K562 (cell line): ENCODE results near the gene TBC1D9. TPM values are rescaled to one million over a fixed set of nuclear protein-coding genes. Genes with fewer than 3 reads are reported as not detected.

Source experiments
- ATAC-seq: fragments of 200-7000 bp; cut with Tn5 transposase; 3 replicates; pipeline ENCODE4 v1.9.1; 2020; ENCODE audit warnings: moderate library complexity
- BruUV-seq: library from RNA; stranded (reverse); fragments of 400-500 nt; replicated peaks from 2 replicates; lab custom pipeline; 2021; lab: Mats Ljungman, UMichigan
- CTCF ChIA-PET: fragments of 300-600 bp; formaldehyde crosslinking; extraction: SDS; loops from one replicate; lab custom pipeline; 2021; ENCODE audit warnings: low intra/inter-chr PET ratio; lab: Yijun Ruan, JAX
- POLR2A ChIA-PET: fragments of 300-600, 350-650 bp; sonication (Branson Sonifier 250); formaldehyde crosslinking; extraction: SDS; loops from one replicate; lab custom pipeline; 2021; ENCODE audit warnings: antibody characterized with exemption, inconsistent platforms; lab: Yijun Ruan, JAX
- DNase-seq, 4 experiments: peaks; one replicate each; pipeline versions ENCODE4 v3.0.0 to v3.0.0-alpha.2; 2011 to 2018; ENCODE audit warnings: low spot score in 3 of 4, mixed read lengths in 3 of 4; ENCODE audit errors: extremely low read depth in 1 of 4
- FAIRE-seq: peaks from 2 replicates; lab custom pipeline; 2011; peaks lifted over from hg19 to GRCh38; lab: Jason Lieb, UNC
- H2AFZ ChIP-seq: 2 replicates; pipeline ENCODE4 v1.6.0; 2011; ENCODE audit warnings: low read depth, low read length, control low read depth, inconsistent platforms
- H3K27ac ChIP-seq: fragments of 200-600 bp; 3 replicates; pipeline ENCODE4 v1.8.0; 2011; ENCODE audit warnings: low read depth, mild to moderate bottlenecking, control low read depth, inconsistent platforms, low read length, moderate library complexity, mixed read lengths; ENCODE audit errors: extremely low read depth
- H3K27me3 ChIP-seq, 2 experiments: fragments of 300-600 bp in 1 of 2; 2 replicates in 1 of 2; 3 replicates in 1 of 2; pipeline versions ENCODE4 v1.6.0 to v1.8.0; 2011; ENCODE audit warnings: inconsistent platforms in 2 of 2, low read length in 2 of 2, mild to moderate bottlenecking in 1 of 2, mixed read lengths in 1 of 2, moderate library complexity in 1 of 2; ENCODE audit not compliant: control insufficient read depth in 2 of 2, insufficient read depth in 2 of 2
- H3K36me3 ChIP-seq: fragments of 300-600 bp; 3 replicates; pipeline ENCODE4 v1.8.0; 2011; ENCODE audit warnings: mild to moderate bottlenecking, low read length, inconsistent platforms; ENCODE audit not compliant: control insufficient read depth, insufficient read depth
- H3K4me1 ChIP-seq, 2 experiments: fragments of 200-600 bp in 1 of 2; replicated peaks in 1 of 2; 2 replicates in 1 of 2; 3 replicates in 1 of 2; pipeline versions ENCODE4 v1.5.1 to v1.8.0; 2011; ENCODE audit warnings: inconsistent platforms in 2 of 2, low read length in 2 of 2, mild to moderate bottlenecking in 1 of 2, mixed read lengths in 1 of 2, moderate library complexity in 1 of 2; ENCODE audit not compliant: control insufficient read depth in 2 of 2, insufficient read depth in 2 of 2
- H3K4me2 ChIP-seq: 2 replicates; pipeline ENCODE4 v1.6.1; 2011; ENCODE audit warnings: low read length, control low read depth, inconsistent platforms, mixed read lengths; ENCODE audit not compliant: insufficient read depth
- H3K4me3 ChIP-seq: fragments of 200-600 bp; sonication (generic), shearing (Covaris generic); 2 replicates; pipeline ENCODE4 v1.5.1; 2016; ENCODE audit warnings: control low read depth, inconsistent platforms
- H3K79me2 ChIP-seq: fragments of 200-600 bp; 3 replicates; pipeline ENCODE4 v1.8.0; 2011; ENCODE audit warnings: low read length, inconsistent platforms; ENCODE audit not compliant: control insufficient read depth, insufficient read depth
- H3K9ac ChIP-seq, 2 experiments: 2 replicates each; pipeline versions ENCODE4 v1.6.0 to v1.6.1; 2011; ENCODE audit warnings: low read depth in 2 of 2, low read length in 2 of 2, control low read depth in 1 of 2, inconsistent platforms in 1 of 2, mild to moderate bottlenecking in 1 of 2, mixed read lengths in 1 of 2; ENCODE audit not compliant: insufficient read depth in 1 of 2
- H3K9me1 ChIP-seq: one replicate; pipeline ENCODE4 v1.6.0; 2011; ENCODE audit warnings: inconsistent platforms, mild to moderate bottlenecking, low read length, moderate library complexity; ENCODE audit not compliant: control insufficient read depth, insufficient read depth
- H3K9me3 ChIP-seq: replicated peaks from 2 replicates; pipeline ENCODE4 v1.5.1; 2011; ENCODE audit warnings: low read depth, low read length, inconsistent platforms; ENCODE audit not compliant: control insufficient read depth, insufficient read depth
- H4K20me1 ChIP-seq: replicated peaks from 2 replicates; pipeline ENCODE4 v1.6.1; 2011; ENCODE audit warnings: low read length, inconsistent platforms, mixed read lengths; ENCODE audit not compliant: control insufficient read depth, insufficient read depth
- E2F5 ChIP-seq: sonication (generic); formaldehyde crosslinking; IDR thresholded peaks from 2 replicates; pipeline ENCODE4 v1.8.0; 2022; ENCODE audit warnings: mild to moderate bottlenecking, missing genetic modification reagents
- FOXA1 ChIP-seq: fragments of 450-650 bp; IDR thresholded peaks from 2 replicates; pipeline ENCODE4 v1.6.1; 2016; ENCODE audit warnings: mild to moderate bottlenecking, borderline replicate concordance
- FOXP4 ChIP-seq: sonication (generic); formaldehyde crosslinking; IDR thresholded peaks from 2 replicates; pipeline ENCODE4 v1.8.0; 2022; ENCODE audit warnings: mild to moderate bottlenecking, missing genetic modification reagents, borderline replicate concordance
- GATA2 ChIP-seq: sonication (generic); formaldehyde crosslinking; IDR thresholded peaks from 2 replicates; pipeline ENCODE4 v1.4.0; 2020; ENCODE audit warnings: mild to moderate bottlenecking, missing genetic modification reagents
- IRF2 ChIP-seq: sonication (generic); formaldehyde crosslinking; IDR thresholded peaks from 2 replicates; pipeline ENCODE4 v1.8.1; 2022; ENCODE audit warnings: mild to moderate bottlenecking, missing genetic modification reagents
- KDM1A ChIP-seq, 2 experiments: fragments of 450-650 bp; IDR thresholded peaks; 2 replicates each; pipeline ENCODE4 v1.6.1; 2016; ENCODE audit warnings: mild to moderate bottlenecking in 2 of 2
- LARP7 ChIP-seq: fragments of 450-650 bp; IDR thresholded peaks from 2 replicates; pipeline ENCODE4 v1.6.1; 2016
- MEIS2 ChIP-seq: fragments of 450-650 bp; IDR thresholded peaks from 2 replicates; pipeline ENCODE4 v1.6.1; 2014; ENCODE audit warnings: mild to moderate bottlenecking; ENCODE audit not compliant: partially characterized antibody
- SNRNP70 ChIP-seq: fragments of 200-400 bp; formaldehyde crosslinking; optimal IDR thresholded peaks from 2 replicates; pipeline ENCODE3; 2017; ENCODE audit warnings: low read depth, low read length
- SP2 ChIP-seq: IDR thresholded peaks from 2 replicates; pipeline ENCODE4 v1.6.1; 2011; ENCODE audit warnings: mild to moderate bottlenecking, low read depth, low read length, moderate library complexity; ENCODE audit not compliant: poor library complexity, severe bottlenecking; ENCODE audit errors: extremely low read depth
- SRSF9 ChIP-seq: fragments of 200-400 bp; formaldehyde crosslinking; IDR thresholded peaks from 2 replicates; pipeline ENCODE4 v1.6.1; 2017; ENCODE audit warnings: low read depth, low read length, borderline replicate concordance
- TCFL5 ChIP-seq: fragments of 250-450 bp; sonication (Bioruptor Pico); conservative IDR thresholded peaks from 2 replicates; pipeline ENCODE4 v1.6.1; 2021; ENCODE audit warnings: mild to moderate bottlenecking, moderate library complexity, matching md5 sums
- XRCC3 ChIP-seq: fragments of 450-650 bp; IDR thresholded peaks from 2 replicates; pipeline ENCODE4 v1.6.1; 2017; ENCODE audit warnings: mild to moderate bottlenecking, moderate library complexity
- ZNF239 ChIP-seq: fragments of 250-450 bp; sonication (Bioruptor Pico); IDR thresholded peaks from 2 replicates; pipeline ENCODE4 v1.4.0; 2020; ENCODE audit warnings: mild to moderate bottlenecking
- ZNF263 ChIP-seq: sonication (generic); formaldehyde crosslinking; IDR thresholded peaks from 2 replicates; pipeline ENCODE4 v1.8.0; 2022; ENCODE audit warnings: mild to moderate bottlenecking, missing genetic modification reagents, borderline replicate concordance
- ZSCAN29 ChIP-seq: fragments of 450-650 bp; IDR thresholded peaks from 2 replicates; pipeline ENCODE4 v1.6.1; 2017
- WGBS: fragments of 100-300 bp; shearing (Covaris generic); methylation state at CpG from one replicate; pipeline ENCODE4 v1.1.6; 2016; ENCODE audit warnings: low coverage, mixed read lengths; ENCODE audit not compliant: insufficient coverage; ENCODE audit errors: missing lambda C conversion rate; 5-methylcytosine and 5-hydroxymethylcytosine counted together
- in situ Hi-C: fragments of 300-500 bp; cut with MboI; formaldehyde crosslinking; loops from 4 replicates; pipeline ENCODE4 v1.15.0; 2018; ENCODE audit warnings: inconsistent platforms, mixed read lengths
- intact Hi-C: fragments of 100-400 bp; cut with micrococcal nuclease; formaldehyde crosslinking; loops from 2 replicates; pipeline ENCODE4 v1.14.2; 2022
- polyA plus RNA-seq, 8 experiments: library from polyadenylated mRNA; depleted of rRNA in 4 of 8; stranded (reverse) in 5 of 8; unstranded in 3 of 8; fragments of >200 nt; fragmentation: Nextera tagmentation in 2 of 8; fragmentation: Illumina TruSeq in 1 of 8; extraction: Ambion mirVana in 2 of 8; extraction: Trizol in 1 of 8; gene quantifications; 2 replicates each; pipeline versions ENCODE4 v1.2.1 to v1.2.3, GENCODE V29; 2011 to 2014; ENCODE audit warnings: inconsistent platforms in 1 of 8, missing spikeins in 1 of 8
- total RNA-seq, 7 experiments: library from RNA; depleted of rRNA in 6 of 7; stranded (reverse); fragments of >200 nt in 6 of 7; fragmentation: Illumina TruSeq in 2 of 7; extraction: Trizol in 2 of 7; gene quantifications; 2 replicates each; pipeline versions ENCODE4 v1.2.1 to v1.2.3, GENCODE V29; 2011 to 2021; ENCODE audit warnings: low replicate concordance in 1 of 7

The TBC1D9 gene
- total and polyA plus RNA-seq, 9 of the 15 experiments (the other 6 are each of a cell fraction or from before 2014, with no cell fraction given), result 0.13 TPM; not detected in 8

GRCh38 chr4:140600408-140600807 lies 155.8 kb downstream of the TBC1D9 start:
- CTCF ChIA-PET, result interaction anchor here (0.6 kb wide), 1 partner anchor 124 kb away, joined by 4 read pairs; no protein-coding TSS in a partner anchor
- no peak overlapping the region for H3K4me2 ChIP-seq
- no peak overlapping the region for H3K4me3 ChIP-seq
- intact Hi-C loops, result no loop called here
- POLR2A ChIA-PET, result no interaction called here
- no peaks in the 10 kb centered on the region for H3K9me3 ChIP-seq
- no peak for TF ChIP-seq XRCC3
- TF ChIP-seq FOXA1, result no peak
- TF ChIP-seq ZNF239 (CRISPR knock-in tag), result no peak
- TF ChIP-seq SRSF9, result no peak
- no peak for TF ChIP-seq GATA2 (CRISPR knock-in tag)
- no peak for TF ChIP-seq SNRNP70
- TF ChIP-seq MEIS2, result no peak
- TF ChIP-seq SP2, result no peak
- TF ChIP-seq ZNF263 (CRISPR knock-in tag), result no peak
- TF ChIP-seq KDM1A (IDR thresholded peaks at IDR 0.05), result no peak
- no peak for TF ChIP-seq TCFL5
- TF ChIP-seq ZSCAN29, result no peak
- TF ChIP-seq E2F5 (CRISPR knock-in tag), result no peak
- no peak for TF ChIP-seq IRF2
- TF ChIP-seq FOXP4 (CRISPR knock-in tag), result no peak
- TF ChIP-seq LARP7, result no peak
- H3K4me1 ChIP-seq, result no peaks in the 10 kb centered on the region
- no peaks in the 10 kb centered on the region for H3K36me3 ChIP-seq
- no peak for FAIRE-seq
- no peak overlapping the region for H3K9ac ChIP-seq
- no peak overlapping the region for H2AFZ ChIP-seq
- in situ Hi-C loops, result no loop called here
- no peaks in the 10 kb centered on the region for H3K79me2 ChIP-seq
- under 1% methylated on average over 8 of the region's 8 CpGs for WGBS
- no peak; the same call in 2 of the 3 replicates for ATAC-seq
- DNase-seq, result no peak
- H3K27me3 ChIP-seq, result peaks cover 4 to 23% of the 10 kb centered on the region in 2 experiments; a peak in 3 of 5 replicates
- H3K9me1 ChIP-seq, result no peaks in the 10 kb centered on the region
- no peak overlapping the region for H3K27ac ChIP-seq
- BruUV-seq, result no TSS peak
- H4K20me1 ChIP-seq, result no peaks in the 10 kb centered on the region
